Middle frontal gyrus (tissue), 1 donor: ENCODE measurements around the gene ILDR2.
A peak's percentile ranks its signal among the peaks of the same experiment; 100 is the strongest.
"Not testable (repeated sequence)": the region's sequence is repeated elsewhere in the genome, so short reads cannot be mapped to it uniquely, and the experiment has no call there.

Source experiments
- DNase-seq: peaks from one replicate; pipeline ENCODE4 v3.0.0-alpha.2; 2015; ENCODE audit warnings: low spot score; ENCODE audit errors: extremely low spot score

The ILDR2 gene

DNA sequence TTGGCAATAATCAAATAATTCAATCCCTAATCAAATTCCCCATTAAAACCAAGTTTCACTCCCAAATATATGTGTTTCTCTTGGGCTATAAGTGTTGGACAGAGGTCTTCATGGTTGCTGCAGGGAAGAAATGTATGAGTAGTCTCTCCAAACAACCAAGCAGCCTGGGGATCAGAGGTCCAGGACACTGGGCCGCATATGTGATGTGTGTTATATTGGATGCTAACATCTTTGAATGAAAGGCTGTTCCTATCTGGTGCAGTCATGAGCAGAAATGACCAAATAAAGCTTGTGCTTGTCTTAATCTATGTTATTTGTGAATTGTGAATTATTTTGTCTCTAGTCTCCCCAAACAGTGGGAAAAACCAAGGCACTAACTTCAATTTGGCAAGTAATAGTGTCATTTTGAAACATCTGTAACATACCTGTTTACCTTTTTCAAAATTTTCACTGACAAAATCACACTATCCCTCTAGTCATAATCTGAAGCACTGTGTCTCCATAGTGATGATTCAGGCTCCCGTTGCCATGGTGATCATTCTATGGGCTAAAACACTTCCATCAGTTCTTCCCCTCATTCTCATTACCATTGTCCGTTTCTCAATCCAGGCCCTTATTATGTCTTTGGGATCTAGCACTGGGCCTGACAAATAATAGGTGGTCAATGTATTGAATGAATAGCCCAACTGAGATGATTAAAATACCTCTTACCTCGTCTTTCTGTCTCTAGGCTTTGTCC, 86.8 kb downstream of the ILDR2 start:
- no peak for DNase-seq

DNA sequence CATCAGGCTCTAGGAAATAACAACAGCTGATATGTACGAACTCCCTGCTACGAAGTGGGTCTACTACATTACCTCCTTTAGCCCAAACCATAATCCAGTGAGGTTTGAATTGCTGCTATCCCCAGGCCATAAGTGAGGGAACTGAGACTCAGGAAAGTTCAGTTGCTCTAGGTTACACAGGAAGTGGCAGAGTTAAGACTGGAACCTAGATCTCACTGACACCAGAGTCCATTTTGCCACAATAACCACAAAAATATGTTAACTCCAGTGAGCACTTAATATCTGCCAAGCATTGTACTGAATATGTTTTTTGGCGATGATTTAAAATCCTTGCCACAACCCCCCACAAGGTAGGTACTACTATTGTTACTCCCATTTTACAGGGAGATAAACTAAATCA, 90.4 kb downstream of the ILDR2 start:
- DNase-seq = no peak

DNA sequence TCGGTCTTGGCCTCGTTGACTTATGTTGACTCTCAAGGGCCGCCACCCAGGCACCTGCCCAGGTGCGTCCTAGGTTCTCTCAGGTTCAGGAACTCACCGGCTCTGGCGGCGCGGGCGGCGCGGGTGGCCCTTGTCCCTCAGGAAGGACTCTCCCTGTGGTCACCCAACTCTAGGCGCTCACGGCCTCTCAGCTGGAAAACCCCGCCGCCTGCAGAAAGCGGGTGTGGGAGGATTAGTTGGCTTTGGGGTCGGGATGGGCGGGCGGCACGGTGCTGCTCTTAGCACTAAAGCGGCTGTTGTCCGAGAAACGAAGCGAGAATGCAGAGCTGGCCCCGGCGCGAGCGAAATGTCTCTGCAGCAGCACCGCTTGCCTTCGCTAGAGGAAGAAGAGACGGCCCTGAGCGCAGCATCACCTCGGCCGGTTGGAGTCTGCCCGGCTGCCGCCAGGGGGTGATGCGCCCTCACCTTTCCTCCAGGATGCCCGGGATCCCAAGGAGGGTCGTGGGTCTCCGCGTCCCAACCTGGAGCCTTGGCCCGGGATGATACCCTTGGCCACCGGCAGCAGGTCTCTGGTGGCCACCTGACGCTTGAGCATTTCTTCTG, 91.2 kb downstream of the ILDR2 start:
- DNase-seq = peak; percentile 27

DNA sequence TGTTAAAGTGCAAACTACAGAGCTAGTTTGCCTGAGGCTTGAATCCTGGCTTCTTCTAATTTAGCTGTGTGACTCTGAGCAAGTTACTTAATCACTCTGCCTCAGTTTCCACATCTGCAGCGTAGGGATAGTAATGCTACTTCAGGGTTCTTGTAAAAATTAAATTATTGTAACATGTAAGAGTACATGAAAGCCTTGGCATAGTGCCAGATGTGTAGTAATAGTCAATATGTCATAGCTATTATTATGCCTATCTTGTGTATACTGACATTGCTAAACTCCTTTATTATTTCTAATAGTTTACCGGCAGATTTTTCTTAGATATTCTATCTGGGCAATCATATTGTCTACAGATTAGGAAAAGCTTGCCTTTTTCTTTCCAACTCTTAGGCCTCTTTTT, 92.4 kb downstream of the ILDR2 start:
- DNase-seq = no peak

DNA sequence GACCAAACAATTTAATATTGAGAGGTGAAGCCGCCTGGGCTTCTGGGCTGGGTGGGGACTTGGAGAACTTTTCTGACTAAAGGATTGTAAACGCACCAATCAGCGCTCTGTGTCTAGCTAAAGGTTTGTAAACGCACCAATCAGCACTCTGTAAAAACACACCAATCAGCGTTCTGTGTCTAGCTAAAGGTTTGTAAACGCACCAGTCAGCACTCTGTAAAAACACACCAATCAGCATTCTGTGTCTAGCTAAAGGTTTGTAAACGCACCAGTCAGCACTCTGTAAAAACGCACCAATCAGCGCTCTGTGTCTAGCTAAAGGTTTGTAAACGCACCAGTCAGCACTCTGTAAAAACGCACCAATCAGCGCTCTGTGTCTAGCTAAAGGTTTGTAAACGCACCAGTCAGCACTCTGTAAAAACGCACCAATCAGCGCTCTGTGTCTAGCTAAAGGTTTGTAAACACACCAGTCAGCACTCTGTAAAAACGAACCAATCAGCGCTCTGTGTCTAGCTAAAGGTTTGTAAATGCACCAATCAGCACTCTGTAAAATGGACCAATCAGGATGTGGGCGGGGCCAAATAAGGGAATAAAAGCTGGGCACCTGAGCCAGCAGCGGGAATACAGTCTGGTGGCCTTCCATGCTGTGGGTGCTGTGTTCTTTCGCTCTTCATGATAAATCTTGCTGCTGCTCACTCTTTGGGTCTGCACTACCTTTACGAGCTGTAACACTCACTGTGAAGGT, 97.0 kb downstream of the ILDR2 start:
- not testable (repeated sequence) for DNase-seq

DNA sequence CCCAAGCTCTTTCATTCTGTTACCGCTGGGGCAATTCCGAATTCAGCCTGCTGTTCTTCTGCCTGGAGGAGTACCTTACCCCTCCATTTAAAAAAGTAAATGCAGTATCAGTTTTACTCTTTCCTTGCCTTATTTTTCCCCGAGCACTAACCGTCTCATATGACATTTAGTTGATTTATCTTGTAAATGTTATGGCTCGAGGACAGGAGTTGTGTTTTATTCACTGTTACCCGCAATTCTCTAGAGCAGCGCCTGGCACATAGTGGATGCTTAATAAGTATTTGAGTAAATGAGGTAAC, 98.9 kb downstream of the ILDR2 start:
- no peak for DNase-seq

DNA sequence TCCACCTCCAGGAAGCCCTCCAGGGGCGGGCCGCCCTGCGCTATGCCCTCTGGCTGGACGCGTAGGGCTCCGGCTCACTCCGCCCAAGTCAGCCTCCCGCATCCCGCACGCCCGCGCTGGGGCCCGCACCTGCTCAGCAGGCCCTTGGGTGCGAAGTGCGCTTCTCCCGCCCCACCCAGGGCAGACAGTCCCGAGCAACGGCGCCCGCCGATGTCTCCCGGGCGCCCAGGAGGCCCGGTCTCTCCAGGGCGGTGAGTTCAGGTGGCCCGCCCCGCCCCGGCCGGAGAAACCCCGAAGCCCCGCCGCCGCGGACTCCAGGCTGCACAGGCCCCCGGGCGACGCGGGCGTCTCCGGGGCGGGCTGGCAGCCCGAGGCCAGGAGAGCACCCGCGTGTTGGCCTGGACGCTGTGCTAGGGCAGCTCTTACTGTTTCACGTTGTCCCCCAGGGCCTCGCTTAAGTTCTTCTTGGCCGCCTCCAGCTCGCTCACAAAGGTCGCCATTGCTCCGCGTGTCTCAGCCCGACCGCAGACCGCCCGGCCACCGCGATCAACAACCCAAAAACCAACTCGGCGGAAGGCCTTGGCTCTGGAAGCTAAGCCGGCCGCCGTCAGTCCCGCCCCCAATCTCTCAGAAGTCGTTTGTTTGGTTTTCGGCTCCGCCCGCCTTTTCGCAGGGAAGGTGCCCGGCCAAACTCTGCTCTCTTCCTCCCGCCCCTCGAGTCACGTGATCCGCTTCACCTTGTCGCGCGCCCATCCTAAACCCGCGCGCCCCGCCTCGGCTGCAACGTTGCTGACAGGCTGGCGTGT, 99.4 kb downstream of the ILDR2 start, which contains the start of gene TADA1:
Gene TADA1, minus strand, starts transcription at position 531 of the 806 bp plus-strand sequence. Its CDS starts 31 bp downstream, at position 500.
- DNase-seq = peak; percentile 94

DNA sequence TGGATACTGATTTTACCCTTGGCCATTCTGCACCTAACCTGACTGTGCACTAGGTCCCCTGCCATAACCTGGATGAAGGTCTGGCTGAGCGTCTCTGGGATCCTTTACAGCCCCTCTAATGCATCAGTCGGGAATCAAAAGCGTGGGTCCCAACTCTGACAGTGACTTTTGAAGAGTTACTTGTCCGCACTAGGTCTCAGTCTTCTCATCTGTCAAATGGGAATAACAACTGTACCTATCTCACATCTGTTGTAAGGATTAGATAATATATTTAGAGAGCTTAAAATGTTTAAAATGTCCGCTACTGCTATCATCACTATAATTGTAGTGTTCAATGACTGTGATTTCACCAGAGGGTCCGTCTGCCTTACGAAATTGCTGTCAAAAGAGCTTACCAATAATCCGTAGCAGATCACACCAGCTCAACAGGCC, 100.0 kb downstream of the ILDR2 start:
- no peak for DNase-seq

DNA sequence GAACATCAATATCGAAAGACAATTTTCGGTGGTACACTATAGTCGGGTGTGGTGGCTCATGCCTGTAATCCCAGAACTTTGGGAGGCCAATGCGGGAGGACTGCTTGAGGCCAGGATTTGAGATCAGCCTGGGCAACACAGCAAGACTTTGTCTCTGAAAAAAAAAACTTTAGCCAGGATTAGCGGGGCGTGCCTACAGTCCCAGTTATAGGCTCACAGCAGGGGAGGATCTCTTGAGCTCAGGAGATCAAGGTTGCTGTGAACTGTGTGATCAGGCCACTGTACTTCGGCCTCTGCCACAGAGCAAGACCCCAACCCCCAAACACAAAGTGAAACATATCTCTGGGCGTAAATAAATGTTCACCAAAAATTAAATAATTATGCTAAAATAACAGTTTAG, 100.9 kb downstream of the ILDR2 start:
- DNase-seq = no peak

DNA sequence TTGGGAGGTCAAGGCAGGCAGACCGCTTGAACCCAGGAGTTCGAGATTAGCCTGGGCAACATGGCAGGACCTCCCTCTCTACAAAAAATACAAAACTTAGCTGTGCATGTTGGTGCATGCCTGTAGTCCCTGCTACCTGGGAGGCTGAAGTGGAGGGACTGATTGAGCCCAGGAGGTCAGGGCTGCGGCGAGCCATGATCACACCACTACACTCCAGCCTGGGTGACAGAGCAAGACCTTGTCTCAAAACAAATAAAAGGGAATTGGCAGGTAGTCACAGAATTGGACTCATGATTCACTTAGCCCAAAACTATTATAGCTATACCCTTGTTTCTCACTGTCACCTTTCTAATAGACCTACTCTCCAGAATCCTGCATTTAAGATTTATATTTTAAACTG, 104.8 kb downstream of the ILDR2 start:
- DNase-seq = no peak

DNA sequence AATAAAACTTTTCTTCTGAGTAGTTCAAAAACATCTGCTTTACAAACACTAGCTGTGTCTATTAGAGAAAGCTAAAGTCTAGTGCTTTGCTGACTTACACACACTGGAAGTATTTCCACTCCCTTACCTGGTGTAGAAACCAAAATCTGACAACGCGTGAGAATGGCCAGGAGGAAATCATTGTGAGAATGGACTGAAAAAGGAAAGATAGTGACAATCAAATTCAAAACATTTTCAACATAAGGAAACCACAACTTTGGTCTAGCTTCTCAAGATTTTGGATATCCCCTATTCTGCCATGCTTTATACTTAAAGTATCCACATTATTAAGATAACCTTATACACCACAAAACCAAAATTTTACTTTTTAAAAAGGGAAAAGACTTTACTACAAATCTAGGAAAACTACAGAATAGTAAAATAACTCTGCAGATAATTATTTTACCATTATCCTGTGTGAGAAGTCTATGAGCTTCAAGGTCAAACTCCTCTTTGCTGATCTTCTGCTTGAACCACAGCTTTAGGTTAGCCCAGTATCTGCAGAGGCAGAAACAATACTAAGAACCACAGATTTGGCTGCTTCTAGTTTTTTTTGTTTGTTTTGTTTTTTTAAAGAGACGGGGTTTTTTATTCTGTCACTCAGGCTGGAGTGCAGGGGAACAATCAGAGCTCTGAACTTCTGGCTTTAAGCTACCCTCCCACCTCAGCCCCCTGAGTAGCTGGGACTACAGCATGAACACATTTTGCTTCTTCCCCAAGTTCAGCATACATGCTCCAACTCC, 105.8 kb downstream of the ILDR2 start:
- DNase-seq = no peak

DNA sequence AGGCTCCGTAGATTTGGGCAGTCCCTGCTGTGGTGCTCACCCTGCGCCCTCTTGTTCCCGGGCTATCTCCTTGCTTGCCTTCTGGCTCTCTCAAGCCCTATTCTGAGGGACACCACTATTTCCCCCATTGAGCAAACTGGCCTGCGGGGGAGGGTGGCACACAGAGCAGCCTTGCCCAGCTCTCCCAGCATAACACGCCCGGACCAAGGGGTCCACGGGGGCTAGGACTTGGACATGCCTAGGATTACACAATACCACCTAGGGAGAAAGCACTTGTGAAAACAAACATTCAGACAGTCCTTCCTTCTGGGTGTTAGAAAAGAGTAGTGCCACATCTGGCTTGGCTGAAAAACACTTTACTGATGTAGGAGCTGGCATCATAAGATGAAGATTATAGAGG, 106.7 kb downstream of the ILDR2 start:
- DNase-seq = no peak

DNA sequence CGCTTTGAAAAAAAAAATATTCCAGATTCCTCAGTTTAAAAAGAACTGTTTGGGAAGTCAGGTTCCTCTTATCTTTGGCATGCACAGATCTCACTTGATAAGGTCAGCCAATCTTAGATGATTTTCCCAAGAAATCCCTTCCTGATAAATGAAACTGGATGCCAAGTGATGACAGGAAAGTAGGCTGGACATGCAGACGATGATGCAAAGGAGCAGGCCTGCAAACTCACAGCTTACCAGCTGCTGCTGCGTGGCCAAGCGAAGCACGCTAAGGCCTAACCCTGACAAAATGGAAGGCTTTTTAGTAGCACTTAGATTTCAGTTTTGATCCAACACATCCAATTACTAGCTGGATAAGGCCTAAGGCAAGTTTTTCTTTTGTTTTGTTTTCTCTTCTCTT, 109.4 kb downstream of the ILDR2 start:
- DNase-seq = no peak

DNA sequence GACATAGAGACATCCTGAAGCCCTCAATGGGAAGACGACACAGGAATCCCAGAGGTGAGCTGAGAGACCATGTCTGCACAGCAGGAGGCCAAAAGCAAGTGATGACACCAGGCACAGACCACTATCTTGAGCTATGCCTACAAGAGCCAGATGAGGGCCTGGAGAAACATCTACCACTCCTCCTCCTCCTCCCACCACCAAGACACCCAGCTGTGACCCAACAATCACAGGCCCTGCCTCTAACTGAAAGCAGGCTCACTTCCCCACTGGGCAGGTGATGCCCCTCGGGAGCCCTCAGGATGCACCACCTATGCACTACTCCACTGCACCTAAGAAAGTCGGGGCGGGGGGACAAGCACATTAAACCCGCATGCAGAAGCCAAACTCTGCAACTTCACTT, 115.7 kb downstream of the ILDR2 start:
- no peak for DNase-seq

DNA sequence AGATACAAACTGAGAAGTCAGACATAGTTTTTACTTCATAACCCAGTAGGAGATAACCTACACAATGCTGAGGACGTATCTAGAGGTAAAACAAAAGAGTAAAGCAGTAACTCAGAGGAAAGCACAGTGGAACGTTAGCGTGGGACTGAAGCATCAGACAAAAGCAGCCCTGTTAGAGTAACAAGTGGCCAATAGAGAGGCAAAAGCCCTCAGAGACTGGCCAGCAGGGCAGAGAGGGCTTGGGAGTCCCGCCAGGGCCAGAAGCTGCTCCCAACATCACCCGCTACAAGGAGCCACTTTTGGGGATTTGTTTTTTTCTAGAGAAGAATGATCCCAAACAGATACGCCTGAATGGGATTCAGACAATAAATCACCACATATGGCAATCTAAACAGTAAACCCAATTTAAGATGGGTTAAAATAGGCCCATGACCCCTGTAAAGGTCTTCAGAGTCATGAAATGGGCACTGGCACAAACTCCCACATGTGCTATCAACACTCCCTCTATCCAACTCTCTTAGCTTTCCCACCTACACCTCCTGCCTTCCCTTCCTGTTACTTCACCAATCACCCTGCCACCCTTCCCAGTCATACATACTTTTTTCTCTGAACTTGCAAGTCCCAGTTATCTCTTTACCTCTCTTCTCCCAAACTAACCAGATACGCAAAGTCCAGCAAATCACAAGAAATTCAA, 116.5 kb downstream of the ILDR2 start:
- peak; percentile 59 for DNase-seq
